Mesothelial cell of epicardium (in vitro differentiated cells): ENCODE data around the gene HOXD3. TPM values are rescaled to one million over a fixed set of nuclear protein-coding genes. Genes with fewer than 3 reads are reported as not detected.

Source experiments
- DNase-seq, 2 experiments: peaks; one replicate each; pipeline ENCODE4 v3.0.0; 2021; ENCODE audit warnings: low spot score in 2 of 2; ENCODE audit not compliant: unreplicated experiment in 2 of 2
- H3K27ac Mint-ChIP-seq: 2 replicates; pipeline ENCODE4 v1.8.0; 2021; ENCODE audit warnings: mixed read lengths
- H3K27me3 Mint-ChIP-seq: 2 replicates; pipeline ENCODE4 v1.8.0; 2021; ENCODE audit warnings: low read depth, mixed read lengths
- H3K36me3 Mint-ChIP-seq: 2 replicates; pipeline ENCODE4 v1.8.0; 2021; ENCODE audit warnings: mixed read lengths
- H3K4me1 Mint-ChIP-seq: 2 replicates; pipeline ENCODE4 v1.8.0; 2021; ENCODE audit warnings: mixed read lengths
- H3K4me3 Mint-ChIP-seq: 2 replicates; pipeline ENCODE4 v1.8.0; 2021; ENCODE audit warnings: mild to moderate bottlenecking, moderate library complexity, mixed read lengths
- H3K9me3 Mint-ChIP-seq: 2 replicates; pipeline ENCODE4 v1.8.0; 2021; ENCODE audit warnings: mixed read lengths
- total RNA-seq: library from RNA; stranded (reverse); gene quantifications from 3 replicates; pipeline ENCODE4 v1.2.1, GENCODE V29; 2021
- TF ChIP-seq, protein P1 (sequence below): fragments of 200-600 bp; sonication (generic); IDR thresholded peaks from one replicate; pipeline ENCODE4 v1.5.0; 2021; ENCODE audit warnings: antibody characterized with exemption; ENCODE audit not compliant: unreplicated experiment

HOXD3 gene
- total RNA-seq, 1 donor from 2014 or later: 1.1 TPM

DNA sequence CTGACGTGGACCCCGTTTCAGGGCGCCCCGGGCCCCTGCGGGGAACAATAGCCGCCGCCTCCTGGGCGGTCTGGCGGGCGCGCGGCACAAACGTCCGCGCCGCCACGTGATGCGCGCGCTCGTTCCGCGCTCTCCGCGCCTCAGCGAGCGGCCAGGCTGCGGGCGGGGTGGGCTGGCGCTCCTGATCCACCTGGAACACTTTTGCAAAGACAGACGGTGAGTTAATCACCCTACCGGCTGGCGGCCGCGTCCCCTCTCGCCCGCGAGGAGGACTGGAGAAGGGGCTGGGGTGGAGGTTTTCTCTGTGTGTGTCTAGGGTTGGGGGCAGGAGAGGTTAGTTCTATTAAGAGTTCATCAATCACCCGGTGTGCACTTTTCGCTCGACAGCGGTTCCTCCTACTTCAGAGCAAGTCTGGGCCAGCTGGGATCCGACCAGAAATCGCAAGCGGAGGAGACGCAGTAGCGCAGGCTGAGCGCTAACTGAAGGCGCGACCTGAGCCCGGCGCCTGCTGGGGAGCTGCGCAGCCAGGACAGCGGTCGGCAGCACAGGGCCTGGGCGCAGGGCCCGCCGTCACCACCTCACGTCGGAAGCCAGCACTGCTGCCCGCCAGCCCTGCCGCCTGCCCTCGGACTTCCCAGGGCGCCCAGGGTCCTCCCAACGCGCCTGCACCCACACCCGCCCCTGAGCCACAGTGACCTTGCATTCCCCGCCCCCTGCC lies 21.1 kb downstream of the HOXD3 start:
- H3K27me3 Mint-ChIP-seq: peaks cover 100% of the 10 kb centered on the region
- H3K9me3 Mint-ChIP-seq: no peaks in the 10 kb centered on the region
- DNase-seq: no peak
- H3K36me3 Mint-ChIP-seq: peaks cover 2% of the 10 kb centered on the region
- peak overlapping the region; percentile 63 for H3K4me3 Mint-ChIP-seq
- TF ChIP-seq, protein P1, sequence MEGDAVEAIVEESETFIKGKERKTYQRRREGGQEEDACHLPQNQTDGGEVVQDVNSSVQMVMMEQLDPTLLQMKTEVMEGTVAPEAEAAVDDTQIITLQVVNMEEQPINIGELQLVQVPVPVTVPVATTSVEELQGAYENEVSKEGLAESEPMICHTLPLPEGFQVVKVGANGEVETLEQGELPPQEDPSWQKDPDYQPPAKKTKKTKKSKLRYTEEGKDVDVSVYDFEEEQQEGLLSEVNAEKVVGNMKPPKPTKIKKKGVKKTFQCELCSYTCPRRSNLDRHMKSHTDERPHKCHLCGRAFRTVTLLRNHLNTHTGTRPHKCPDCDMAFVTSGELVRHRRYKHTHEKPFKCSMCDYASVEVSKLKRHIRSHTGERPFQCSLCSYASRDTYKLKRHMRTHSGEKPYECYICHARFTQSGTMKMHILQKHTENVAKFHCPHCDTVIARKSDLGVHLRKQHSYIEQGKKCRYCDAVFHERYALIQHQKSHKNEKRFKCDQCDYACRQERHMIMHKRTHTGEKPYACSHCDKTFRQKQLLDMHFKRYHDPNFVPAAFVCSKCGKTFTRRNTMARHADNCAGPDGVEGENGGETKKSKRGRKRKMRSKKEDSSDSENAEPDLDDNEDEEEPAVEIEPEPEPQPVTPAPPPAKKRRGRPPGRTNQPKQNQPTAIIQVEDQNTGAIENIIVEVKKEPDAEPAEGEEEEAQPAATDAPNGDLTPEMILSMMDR: no peak
- peaks cover 10% of the 10 kb centered on the region for H3K4me1 Mint-ChIP-seq
- H3K27ac Mint-ChIP-seq: no peak overlapping the region

DNA sequence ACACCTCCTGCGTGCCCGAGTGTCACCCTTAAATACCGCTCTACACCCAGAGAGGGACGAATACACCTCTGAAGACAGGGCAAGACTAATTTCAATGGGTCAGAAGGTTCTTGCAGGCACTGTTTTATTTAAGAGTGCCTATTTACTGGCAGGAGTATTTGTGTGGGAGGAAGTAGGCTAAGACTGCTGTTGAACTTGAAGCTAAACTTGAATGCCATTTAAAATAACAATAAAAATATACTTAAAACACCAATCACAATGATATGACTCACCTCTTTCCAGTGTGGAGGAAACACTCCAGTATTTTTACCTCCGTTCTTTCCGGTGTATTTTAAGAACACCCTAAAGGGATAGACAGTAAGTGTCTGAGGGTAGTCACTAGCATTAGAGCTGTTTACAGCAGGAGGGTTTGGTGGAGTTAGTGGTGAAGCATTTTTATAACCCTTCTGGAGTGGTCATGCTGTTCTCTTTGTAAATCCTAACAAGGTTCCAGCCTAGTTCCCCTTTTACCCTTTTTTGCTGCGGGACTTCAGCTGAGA lies 21.7 kb downstream of the HOXD3 start:
- H3K36me3 Mint-ChIP-seq: peaks cover 2% of the 10 kb centered on the region
- H3K4me1 Mint-ChIP-seq: peaks cover 10% of the 10 kb centered on the region
- H3K27ac Mint-ChIP-seq: no peak overlapping the region
- no peak overlapping the region for H3K4me3 Mint-ChIP-seq
- TF ChIP-seq, protein P1: no peak
- peaks cover 100% of the 10 kb centered on the region for H3K27me3 Mint-ChIP-seq
- no peaks in the 10 kb centered on the region for H3K9me3 Mint-ChIP-seq
- no peak for DNase-seq

DNA sequence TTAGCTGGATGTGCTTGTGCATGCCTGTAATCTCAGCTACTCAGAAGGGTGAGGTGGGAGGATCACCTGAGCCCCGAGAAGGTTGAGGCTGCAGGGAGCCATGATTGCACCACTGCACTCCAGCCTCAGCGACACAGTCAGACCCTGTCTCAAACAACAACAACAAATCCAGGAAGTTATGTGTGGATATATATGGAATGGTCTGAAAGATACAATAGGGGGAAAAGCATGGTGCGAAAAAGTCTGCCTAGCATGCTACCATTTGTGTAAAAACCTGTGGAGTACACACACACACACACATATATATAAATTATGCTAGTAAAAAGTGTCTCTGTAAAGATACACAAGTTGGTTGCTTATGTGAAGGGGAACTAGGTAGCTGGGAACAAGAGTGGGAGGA lies 24.4 kb downstream of the HOXD3 start:
- Mint-ChIP-seq H3K4me1 (peaks cover 2% of the 10 kb centered on the region), H3K27me3 (peaks cover 99% of the 10 kb centered on the region), H3K27ac (no peak overlapping the region), H3K4me3 (no peak overlapping the region), H3K9me3 (no peaks in the 10 kb centered on the region), H3K36me3 (peaks cover 2% of the 10 kb centered on the region)
- TF ChIP-seq, protein P1: no peak
- DNase-seq: no peak

DNA sequence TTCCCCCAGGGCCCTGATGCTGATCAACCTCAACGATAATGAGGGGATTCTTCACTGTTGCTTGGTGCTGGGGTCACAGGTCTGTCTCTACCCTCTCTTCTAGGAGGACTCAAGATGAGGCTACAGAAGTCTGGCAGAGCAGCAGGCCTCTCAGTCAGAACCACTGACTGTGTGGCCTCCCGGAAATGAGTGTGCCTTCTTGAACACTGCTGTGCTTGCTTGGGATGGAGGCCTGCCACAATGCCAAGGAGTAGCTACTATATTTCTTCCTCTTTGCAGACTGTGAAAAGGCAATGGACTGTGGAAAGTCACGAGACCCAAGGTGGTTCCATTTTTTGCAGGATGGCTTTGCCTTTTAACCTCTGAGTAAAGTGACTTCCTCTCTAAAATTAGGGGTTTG lies 25.6 kb downstream of the HOXD3 start:
- Mint-ChIP-seq H3K36me3 (no peaks in the 10 kb centered on the region), H3K4me3 (no peak overlapping the region), H3K9me3 (no peaks in the 10 kb centered on the region), H3K4me1 (peaks cover 7% of the 10 kb centered on the region), H3K27ac (no peak overlapping the region), H3K27me3 (peaks cover 99% of the 10 kb centered on the region)
- TF ChIP-seq, protein P1: no peak
- no peak for DNase-seq

DNA sequence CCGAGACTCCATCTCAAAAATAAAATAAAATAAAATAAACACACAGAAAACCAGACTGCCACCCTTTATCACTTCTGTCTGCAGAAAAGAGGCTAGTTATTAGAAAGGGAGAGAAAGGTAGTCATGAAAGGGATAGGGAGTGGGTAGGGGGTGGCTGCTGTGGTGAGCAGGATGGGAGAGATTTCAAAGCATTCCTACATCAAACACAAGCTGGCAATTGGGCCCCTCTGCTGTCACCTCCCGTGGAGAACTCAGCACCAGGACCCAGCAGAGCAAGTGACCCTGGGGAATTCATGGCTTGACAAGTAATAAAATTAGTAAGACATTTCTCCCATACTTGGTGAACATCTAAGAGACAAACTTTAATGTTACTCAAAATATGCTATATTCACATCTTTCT lies 27.6 kb downstream of the HOXD3 start:
- Mint-ChIP-seq H3K36me3 (no peaks in the 10 kb centered on the region), H3K4me1 (peaks cover 17% of the 10 kb centered on the region), H3K27me3 (peaks cover 95% of the 10 kb centered on the region), H3K27ac (no peak overlapping the region), H3K4me3 (no peak overlapping the region), H3K9me3 (no peaks in the 10 kb centered on the region)
- TF ChIP-seq, protein P1: no peak
- DNase-seq: no peak
